Measurements from ENCODE around the gene ATF6.
"Not testable (repeated sequence)": the region's sequence is repeated elsewhere in the genome, so short reads cannot be mapped to it uniquely, and the experiment has no call there.

ATF6 gene

GRCh38 chr1:161736335-161736969, 29.7 kb upstream of the ATF6 start:
- DNase-seq = no peak

DNA sequence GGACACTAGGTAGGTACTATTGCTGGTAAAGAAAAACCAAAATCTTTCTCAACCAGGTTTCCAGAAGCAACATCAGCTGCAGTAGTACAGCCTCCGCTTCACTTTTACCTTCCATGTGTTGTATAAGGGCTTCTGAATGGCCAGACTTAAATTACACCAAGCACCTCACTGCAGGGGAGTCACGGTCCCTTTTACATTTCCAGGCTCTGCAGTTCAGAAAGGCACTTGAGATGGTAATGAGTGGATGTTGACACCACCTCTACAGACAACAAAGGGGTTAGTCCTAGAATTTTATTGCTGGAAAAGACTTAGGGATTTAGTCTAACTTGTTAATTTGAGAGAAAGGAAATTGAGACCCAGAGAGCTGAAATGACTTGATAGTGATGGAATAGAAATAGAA, 28.5 kb upstream of the ATF6 start:
- no peak for DNase-seq

- DNase-seq = peak; percentile 58
Observed at GRCh38 chr1:161738627-161739287, 27.4 kb upstream of the ATF6 start.

- DNase-seq = peak; percentile 50
Observed at GRCh38 chr1:161739865-161740566, 26.1 kb upstream of the ATF6 start.

DNA sequence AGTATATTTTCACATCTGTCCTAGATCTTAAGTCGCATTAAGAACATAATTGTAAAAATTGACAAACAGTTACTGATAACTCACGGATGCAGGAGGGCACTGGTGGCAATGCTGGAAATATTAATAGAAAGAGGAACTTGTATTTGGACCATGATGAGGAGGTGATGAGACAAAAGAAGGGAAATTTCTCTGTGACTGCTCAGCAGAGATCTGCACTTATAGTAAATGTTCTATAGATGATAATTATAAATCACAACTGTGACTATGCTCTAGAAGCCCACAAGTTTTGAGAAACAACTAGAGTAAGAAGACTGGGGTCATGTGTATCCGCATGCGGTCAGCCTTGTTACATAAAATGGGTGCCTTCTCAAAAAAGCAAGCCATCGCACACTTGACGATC, 25.2 kb upstream of the ATF6 start:
- no peak for DNase-seq

DNA sequence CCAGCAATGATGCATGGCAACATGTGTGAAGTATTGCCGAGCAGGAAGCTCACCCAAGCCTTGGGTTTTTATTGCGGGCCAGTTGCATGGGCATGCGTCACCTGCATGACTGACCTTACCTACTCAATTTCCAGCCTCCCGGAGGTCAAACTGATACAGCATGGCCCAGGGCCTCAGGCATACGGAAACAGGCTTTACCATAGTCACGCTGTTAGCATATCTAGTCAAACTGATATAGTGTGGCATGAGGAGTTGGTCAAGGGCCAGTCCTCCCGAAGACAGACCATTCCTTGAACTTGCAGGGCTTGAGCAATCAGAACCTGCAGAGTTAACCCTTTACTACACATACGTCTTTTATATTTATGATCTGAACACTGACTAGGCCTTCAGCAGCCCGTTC, 22.9 kb upstream of the ATF6 start:
- DNase-seq = no peak

- no peak for DNase-seq
Observed at GRCh38 chr1:161747801-161748200, 18.3 kb upstream of the ATF6 start.

DNA sequence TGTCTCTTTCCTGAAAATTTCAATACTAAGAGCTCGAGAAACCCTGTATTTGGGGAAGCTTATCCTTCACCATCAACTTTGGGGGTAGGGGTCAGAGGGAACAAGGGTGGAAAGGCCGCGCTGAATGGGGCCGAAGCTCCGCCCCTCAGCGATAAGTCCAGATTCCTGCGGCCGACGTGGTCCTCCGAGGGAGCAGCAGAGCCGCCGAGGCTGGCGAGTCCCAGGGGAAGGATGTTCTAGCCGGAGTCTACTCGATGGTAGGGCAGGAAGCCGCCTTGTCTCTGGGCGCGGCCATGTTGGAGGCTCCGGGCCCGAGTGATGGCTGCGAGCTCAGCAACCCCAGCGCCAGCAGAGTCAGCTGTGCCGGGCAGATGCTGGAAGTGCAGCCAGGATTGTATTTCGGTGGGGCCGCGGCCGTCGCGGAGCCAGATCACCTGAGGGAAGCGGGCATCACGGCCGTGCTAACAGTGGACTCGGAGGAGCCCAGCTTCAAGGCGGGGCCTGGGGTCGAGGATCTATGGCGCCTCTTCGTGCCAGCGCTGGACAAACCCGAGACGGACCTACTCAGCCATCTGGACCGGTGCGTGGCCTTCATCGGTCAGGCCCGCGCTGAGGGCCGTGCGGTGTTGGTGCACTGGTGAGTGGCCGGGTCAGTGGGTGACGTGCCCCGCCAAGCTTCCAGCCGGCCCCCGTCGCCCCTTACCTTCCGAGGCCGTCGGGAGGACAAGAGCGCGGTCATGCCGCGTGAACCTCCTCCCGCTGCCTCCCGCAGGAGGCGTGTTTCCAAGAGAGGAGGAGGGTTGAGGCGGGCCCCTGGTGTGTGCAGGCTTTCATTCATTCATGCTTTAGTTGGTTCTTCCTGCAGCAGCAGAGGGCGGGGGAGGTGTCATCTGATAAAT, 16.4 kb upstream of the ATF6 start, which contains the start of gene DUSP12:
TSS of gene DUSP12 (plus strand) at position 278 of the 899 bp plus-strand sequence. CDS start at position 294, 16 bp downstream.
- DNase-seq = peak; percentile 90

DNA sequence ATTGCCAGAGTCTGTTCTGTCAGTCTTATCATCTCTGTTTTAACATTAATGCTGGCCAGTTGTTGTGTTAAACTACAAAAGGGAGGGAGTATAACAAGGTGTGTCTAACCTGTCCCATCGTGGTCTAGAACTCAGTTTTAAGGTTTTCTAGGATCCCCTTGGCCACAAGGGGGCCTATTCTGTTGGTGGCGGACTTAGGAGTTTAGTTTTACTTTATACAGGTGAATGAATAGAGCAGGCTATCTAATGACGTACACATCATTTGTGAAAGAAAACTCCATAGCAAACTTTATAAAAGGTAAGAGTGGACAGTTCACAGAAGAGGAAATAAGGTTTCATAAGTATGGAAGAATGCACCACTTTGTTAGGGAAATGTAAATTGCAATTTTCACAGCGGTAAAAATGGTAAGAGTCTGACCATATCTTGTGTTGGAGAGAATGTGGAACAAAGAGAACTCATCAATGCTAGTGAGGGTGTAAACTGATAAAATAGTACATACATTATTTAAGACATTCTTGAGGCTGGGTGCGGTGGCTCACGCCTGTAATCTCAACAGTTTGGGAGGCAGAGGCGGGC, 2.5 kb upstream of the ATF6 start:
- peak; percentile 35 for DNase-seq

GRCh38 chr1:161768461-161768860, 2.3 kb downstream of the ATF6 start:
- DNase-seq = no peak

GRCh38 chr1:161768986-161769672, 3.0 kb downstream of the ATF6 start:
- DNase-seq = no peak

GRCh38 chr1:161769673-161770045, 3.5 kb downstream of the ATF6 start:
- not testable (repeated sequence) for DNase-seq

GRCh38 chr1:161770250-161770649, 4.1 kb downstream of the ATF6 start:
- DNase-seq = no peak

GRCh38 chr1:161771161-161771560, 5.0 kb downstream of the ATF6 start:
- no peak for DNase-seq

GRCh38 chr1:161771973-161772372, 5.9 kb downstream of the ATF6 start:
- no peak for DNase-seq

DNA sequence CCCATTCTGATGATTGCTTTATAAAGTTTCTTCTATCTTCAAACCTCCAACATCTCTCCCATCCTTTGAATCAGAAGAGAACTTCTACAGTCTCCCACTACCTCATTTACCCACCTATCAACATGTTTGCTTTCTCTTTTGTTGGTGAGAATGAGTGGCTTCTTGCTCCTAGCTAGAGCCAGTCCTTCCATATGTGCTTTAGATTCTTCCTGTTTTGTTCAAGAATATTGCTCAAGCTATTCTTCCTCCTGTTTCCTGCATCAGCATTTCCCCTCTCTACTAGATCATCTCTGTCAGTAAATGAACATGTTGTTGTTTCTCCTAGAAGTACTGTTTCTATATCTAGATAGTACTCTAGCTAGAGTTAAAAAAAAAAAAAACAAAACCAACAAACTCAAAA, 6.3 kb downstream of the ATF6 start:
- no peak for DNase-seq

DNA sequence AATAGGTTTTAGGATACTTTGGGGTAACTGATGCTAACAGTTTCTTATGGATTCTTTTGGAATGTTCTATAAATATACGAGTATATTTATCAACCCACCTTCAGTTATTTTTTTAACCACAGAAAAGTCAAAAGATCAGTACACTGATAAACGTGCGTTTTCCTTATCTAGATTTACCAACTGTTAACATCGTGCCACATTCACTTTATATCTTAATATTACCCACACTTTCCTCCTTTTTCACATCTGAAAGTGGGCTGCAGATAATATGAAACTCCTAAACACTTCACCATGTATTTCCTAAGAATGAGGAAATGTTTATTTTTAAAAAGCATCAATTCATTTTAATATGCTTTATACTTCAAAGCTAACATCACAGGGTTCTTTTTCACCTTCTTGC, 7.7 kb downstream of the ATF6 start:
- no peak for DNase-seq

GRCh38 chr1:161777261-161777660, 11.1 kb downstream of the ATF6 start:
- no peak for DNase-seq

GRCh38 chr1:161778522-161778921, 12.4 kb downstream of the ATF6 start:
- DNase-seq = no peak

GRCh38 chr1:161779393-161779792, 13.3 kb downstream of the ATF6 start:
- no peak for DNase-seq

DNA sequence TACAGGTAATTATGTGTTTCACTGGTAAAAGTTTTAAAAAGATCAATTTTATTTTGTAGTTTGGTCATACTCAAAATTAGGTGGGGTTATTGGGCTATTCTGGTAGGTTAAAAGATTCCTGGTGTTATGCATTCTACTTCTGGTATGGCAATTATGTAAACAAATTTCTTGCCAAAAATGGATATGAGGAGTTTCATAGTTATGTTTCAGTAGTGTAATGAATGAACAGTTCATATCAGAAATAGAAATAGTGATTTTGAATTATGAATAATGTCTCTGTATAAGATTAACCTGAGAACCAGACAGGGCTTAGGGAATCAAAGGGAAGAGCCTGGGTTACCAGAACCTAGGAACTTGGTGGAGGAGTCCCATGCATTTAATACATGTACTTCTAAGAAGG, 15.9 kb downstream of the ATF6 start:
- DNase-seq = no peak

DNA sequence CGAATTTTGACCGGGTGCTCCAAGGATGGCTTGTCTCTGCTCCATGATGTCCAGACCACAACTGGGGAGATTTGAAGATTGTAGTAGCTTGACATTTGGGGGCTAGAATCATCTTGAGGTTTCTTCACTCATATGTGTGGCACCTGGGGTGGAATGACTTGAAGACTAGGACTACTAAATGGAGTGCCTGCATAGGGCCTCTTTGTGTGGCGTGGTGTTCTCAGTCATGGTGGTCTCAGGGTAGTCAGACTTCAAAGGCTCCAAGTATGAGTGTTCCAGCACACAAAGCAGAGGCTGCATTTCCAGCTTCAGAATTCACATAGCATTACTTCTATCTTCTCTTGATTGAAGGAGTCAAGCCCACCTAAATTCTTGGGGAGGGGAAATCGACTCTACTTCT, 16.8 kb downstream of the ATF6 start:
- no peak for DNase-seq

All from CD4-positive, alpha-beta T cell treated with Interferon gamma for 1 hour (primary cell).